ENCODE results near the gene GALNT17.

- TF ChIP-seq CTCF (IDR thresholded peaks at IDR 0.05) (no peak), POLR2A (IDR thresholded peaks at IDR 0.05) (no peak)
Measured at GRCh38 chr7:71625545-71625944, 493.6 kb downstream of the GALNT17 start.

All from uterus (tissue), 2 donors.